Uterus (tissue), 4 donors: ENCODE measurements around the gene ZNF740. TPM values are rescaled to one million over a fixed set of nuclear protein-coding genes. Genes with fewer than 3 reads are reported as not detected.

ENCODE experiments used
- DNase-seq, 2 donors: peaks; one replicate each; pipeline ENCODE4 v3.0.0-alpha.2; 2019 to 2020
- H3K27ac ChIP-seq, 2 donors: fragments of 200-600 bp; sonication (generic); 1 replicate in 1 of 2; 2 replicates in 1 of 2; pipeline ENCODE4 v1.5.1; 2016 to 2018
- H3K27me3 ChIP-seq, 2 donors: fragments of 200-600 bp; sonication (generic); one replicate each; pipeline ENCODE4 v1.5.1; 2018 to 2019; ENCODE audit warnings: control low read depth in 1 of 2
- H3K36me3 ChIP-seq, 2 donors: fragments of 200-600 bp; sonication (generic); one replicate each; pipeline ENCODE4 v1.5.1; 2019; ENCODE audit warnings: control low read depth in 1 of 2
- H3K4me1 ChIP-seq, 2 donors: fragments of 200-600 bp; sonication (generic); one replicate each; pipeline ENCODE4 v1.5.1; 2018 to 2019; ENCODE audit warnings: control low read depth in 1 of 2
- H3K4me3 ChIP-seq, 2 donors: fragments of 200-600 bp; sonication (generic); 1 replicate in 1 of 2; 2 replicates in 1 of 2; pipeline ENCODE4 v1.5.1; 2018 to 2019; ENCODE audit warnings: mild to moderate bottlenecking in 1 of 2
- H3K9me3 ChIP-seq, 2 donors: fragments of 200-600 bp; sonication (generic); one replicate each; pipeline ENCODE4 v1.5.1; 2019; ENCODE audit warnings: control low read depth in 1 of 2
- CTCF ChIP-seq, 4 experiments: fragments of 200-600 bp in 2 of 4; fragments of 450-650 bp in 2 of 4; sonication (generic) in 2 of 4; IDR thresholded peaks; one replicate each; pipeline ENCODE4 v1.5.1; 2016 to 2019; ENCODE audit warnings: antibody characterized with exemption in 4 of 4, mild to moderate bottlenecking in 2 of 4, moderate library complexity in 1 of 4
- POLR2A ChIP-seq, 2 donors: fragments of 450-650 bp; IDR thresholded peaks; one replicate each; pipeline ENCODE4 v1.6.1; 2016; ENCODE audit warnings: antibody characterized with exemption in 2 of 2, mild to moderate bottlenecking in 1 of 2, moderate library complexity in 1 of 2
- intact Hi-C: fragments of 100-400 bp; cut with DNase I; formaldehyde crosslinking; loops from one replicate; pipeline ENCODE4 v1.15.1; 2023; ENCODE audit warnings: low total_unique reads
- total RNA-seq, 4 donors: library from RNA; depleted of rRNA in 3 of 4; stranded (reverse); fragments of >200 nt in 3 of 4; gene quantifications; one replicate each; pipeline versions ENCODE4 v1.1.0 to v1.2.4, GENCODE V29; 2014 to 2023
- donor health status: DM: yes; HTN: yes; CAD: no.

The ZNF740 gene
- total RNA-seq, 4 donors from 2014 or later = 7.7 to 55.5 (median 25.9) TPM

GRCh38 chr12:53191096-53191884, 10.8 kb downstream of the ZNF740 start:
- intact Hi-C loops = loop anchor here (10.0 kb wide), 1 partner anchor 126 kb away; no protein-coding TSS in a partner anchor
- H3K36me3 ChIP-seq = no peaks in the 10 kb centered on the region
- H3K27ac ChIP-seq = no peak overlapping the region
- H3K4me3 ChIP-seq = no peak overlapping the region
- H3K9me3 ChIP-seq = no peaks in the 10 kb centered on the region
- H3K27me3 ChIP-seq = no peaks in the 10 kb centered on the region
- DNase-seq = no peak
- no peaks in the 10 kb centered on the region for H3K4me1 ChIP-seq
- TF ChIP-seq CTCF (IDR thresholded peaks at IDR 0.05) = no peak
- TF ChIP-seq POLR2A (IDR thresholded peaks at IDR 0.05) = no peak

- Histone ChIP-seq H3K4me1 (no peaks in the 10 kb centered on the region), H3K27ac (no peak overlapping the region), H3K9me3 (no peaks in the 10 kb centered on the region), H3K36me3 (no peaks in the 10 kb centered on the region), H3K4me3 (no peak overlapping the region), H3K27me3 (no peaks in the 10 kb centered on the region)
- no peak for DNase-seq
- TF ChIP-seq CTCF (IDR thresholded peaks at IDR 0.05) (no peak), POLR2A (IDR thresholded peaks at IDR 0.05) (no peak)
- intact Hi-C loops = loop anchor here (10.0 kb wide), 1 partner anchor 127 kb away; no protein-coding TSS in a partner anchor
Measured at GRCh38 chr12:53191885-53192530, 11.5 kb downstream of the ZNF740 start.

- intact Hi-C loops = loop anchor here (10.0 kb wide), 1 partner anchor 128 kb away; no protein-coding TSS in a partner anchor
- Histone ChIP-seq H3K27me3 (no peaks in the 10 kb centered on the region), H3K9me3 (no peaks in the 10 kb centered on the region), H3K4me3 (no peak overlapping the region), H3K36me3 (no peaks in the 10 kb centered on the region), H3K4me1 (peaks cover 0 to 3% of the 10 kb centered on the region in 2 donors), H3K27ac (no peak overlapping the region)
- DNase-seq = no peak
- TF ChIP-seq POLR2A (IDR thresholded peaks at IDR 0.05) (no peak), CTCF (IDR thresholded peaks at IDR 0.05) (no peak)
Measured at GRCh38 chr12:53192531-53193021, 12.1 kb downstream of the ZNF740 start.

DNA sequence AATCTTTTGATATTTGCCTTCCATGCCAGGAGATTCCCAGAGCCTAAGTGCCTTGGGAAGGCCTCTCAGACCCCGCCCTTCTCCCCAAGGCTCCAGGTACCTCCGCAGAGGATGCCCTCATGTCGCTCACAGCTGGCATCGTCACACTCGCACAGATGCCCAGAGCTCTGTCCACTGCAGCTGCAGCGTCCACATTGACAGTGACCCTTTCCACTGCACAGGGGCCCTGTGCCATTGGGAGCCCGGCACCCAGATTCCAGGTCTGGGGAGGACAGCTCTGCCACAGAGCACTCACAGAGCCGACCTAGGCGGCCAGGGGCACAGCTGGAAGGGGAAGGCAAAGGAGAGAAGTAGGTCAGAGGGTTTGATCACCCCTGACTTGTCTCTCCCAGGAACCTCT, 12.5 kb downstream of the ZNF740 start:
- no peak for DNase-seq
- H3K27ac ChIP-seq = no peak overlapping the region
- intact Hi-C loops = loop anchor here (10.0 kb wide), 1 partner anchor 128 kb away; no protein-coding TSS in a partner anchor

More for the DNA sequence above, 12.5 kb downstream of the ZNF740 start:
- Histone ChIP-seq H3K9me3 (no peaks in the 10 kb centered on the region), H3K36me3 (no peaks in the 10 kb centered on the region), H3K27me3 (no peaks in the 10 kb centered on the region), H3K4me1 (peaks cover 0 to 6% of the 10 kb centered on the region in 2 donors), H3K4me3 (no peak overlapping the region)
- TF ChIP-seq CTCF (IDR thresholded peaks at IDR 0.05) (no peak), POLR2A (IDR thresholded peaks at IDR 0.05) (no peak)
